ENCODE results near the gene ZNF385D. TPM values are rescaled to one million over a fixed set of nuclear protein-coding genes. Genes with fewer than 3 reads are reported as not detected.

Gene ZNF385D
- total RNA-seq, 4 donors from 2014 or later: 0.41 to 5.0 (median 1.6) TPM

GRCh38 chr3:21457084-21457483 is 293.9 kb downstream of the ZNF385D start:
- Histone ChIP-seq H3K9me3 (no peaks in the 10 kb centered on the region), H3K27ac (no peak overlapping the region), H3K27me3 (no peaks in the 10 kb centered on the region), H3K36me3 (no peaks in the 10 kb centered on the region), H3K4me3 (no peak overlapping the region), H3K4me1 (no peaks in the 10 kb centered on the region)
- no peak for DNase-seq
- in situ Hi-C loops (cut with MboI; ENCODE audit: low sequenced_read_pairs in 4 of 4): no loop called here
- intact Hi-C loops (cut with DNase I; ENCODE audit: low total_unique reads): no loop called here
- ATAC-seq: no peak
- TF ChIP-seq, protein P1, sequence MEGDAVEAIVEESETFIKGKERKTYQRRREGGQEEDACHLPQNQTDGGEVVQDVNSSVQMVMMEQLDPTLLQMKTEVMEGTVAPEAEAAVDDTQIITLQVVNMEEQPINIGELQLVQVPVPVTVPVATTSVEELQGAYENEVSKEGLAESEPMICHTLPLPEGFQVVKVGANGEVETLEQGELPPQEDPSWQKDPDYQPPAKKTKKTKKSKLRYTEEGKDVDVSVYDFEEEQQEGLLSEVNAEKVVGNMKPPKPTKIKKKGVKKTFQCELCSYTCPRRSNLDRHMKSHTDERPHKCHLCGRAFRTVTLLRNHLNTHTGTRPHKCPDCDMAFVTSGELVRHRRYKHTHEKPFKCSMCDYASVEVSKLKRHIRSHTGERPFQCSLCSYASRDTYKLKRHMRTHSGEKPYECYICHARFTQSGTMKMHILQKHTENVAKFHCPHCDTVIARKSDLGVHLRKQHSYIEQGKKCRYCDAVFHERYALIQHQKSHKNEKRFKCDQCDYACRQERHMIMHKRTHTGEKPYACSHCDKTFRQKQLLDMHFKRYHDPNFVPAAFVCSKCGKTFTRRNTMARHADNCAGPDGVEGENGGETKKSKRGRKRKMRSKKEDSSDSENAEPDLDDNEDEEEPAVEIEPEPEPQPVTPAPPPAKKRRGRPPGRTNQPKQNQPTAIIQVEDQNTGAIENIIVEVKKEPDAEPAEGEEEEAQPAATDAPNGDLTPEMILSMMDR (IDR thresholded peaks at IDR 0.05 in 4 of 5, conservative IDR thresholded peaks at IDR 0.05 in 1 of 5): no peak
- no peak for TF ChIP-seq POLR2A (IDR thresholded peaks at IDR 0.05)

- Histone ChIP-seq H3K9me3 (no peaks in the 10 kb centered on the region), H3K27ac (no peak overlapping the region), H3K36me3 (no peaks in the 10 kb centered on the region), H3K4me1 (peaks cover 3 to 7% of the 10 kb centered on the region in 2 donors), H3K27me3 (no peaks in the 10 kb centered on the region), H3K4me3 (no peak overlapping the region)
- in situ Hi-C loops (cut with MboI; ENCODE audit: low sequenced_read_pairs in 4 of 4) (no loop called here), intact Hi-C loops (cut with DNase I; ENCODE audit: low total_unique reads) (no loop called here)
- no peak for ATAC-seq
- TF ChIP-seq, protein P1 (IDR thresholded peaks at IDR 0.05 in 4 of 5, conservative IDR thresholded peaks at IDR 0.05 in 1 of 5): no peak
- no peak for TF ChIP-seq POLR2A (IDR thresholded peaks at IDR 0.05)
- DNase-seq: no peak
Observed at GRCh38 chr3:21449738-21450137, 301.3 kb downstream of the ZNF385D start.

DNA sequence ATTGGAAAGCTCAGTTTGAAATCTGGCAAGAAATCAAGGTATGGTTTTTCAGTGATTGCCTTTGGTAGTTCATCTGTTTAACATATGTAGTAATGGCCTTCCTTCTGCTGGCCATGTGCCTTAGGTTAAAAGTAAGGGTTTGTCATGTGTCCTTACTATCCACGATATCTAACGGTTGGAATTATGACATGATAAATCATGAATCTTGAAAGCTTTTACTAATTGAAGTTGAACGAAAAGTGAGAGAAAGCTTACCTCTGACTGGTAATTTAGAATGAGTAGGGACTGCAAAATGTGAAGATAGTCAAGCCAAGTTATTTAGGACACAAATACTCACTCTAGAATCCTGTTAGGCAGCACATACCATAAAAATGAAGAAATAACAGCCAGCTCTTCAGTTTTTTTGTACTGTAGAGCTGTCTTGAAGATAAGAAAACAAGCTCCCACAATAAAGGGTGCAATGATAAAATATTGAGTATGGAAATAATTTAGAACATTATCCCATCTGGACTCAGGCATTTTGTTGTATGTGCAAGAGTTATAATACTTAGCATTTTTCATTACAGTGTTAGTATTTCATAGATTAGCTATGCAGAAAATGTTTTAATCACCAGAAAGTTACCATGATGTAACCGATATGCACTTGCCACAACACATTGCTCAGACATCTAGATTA is 303.4 kb downstream of the ZNF385D start:
- H3K27me3 ChIP-seq: no peaks in the 10 kb centered on the region
- peaks cover 3 to 7% of the 10 kb centered on the region in 2 donors for H3K4me1 ChIP-seq
- peak overlapping the region in 2 of 4 donors; percentile 5 to 7 for H3K4me3 ChIP-seq
- no peak for ATAC-seq
- H3K36me3 ChIP-seq: no peaks in the 10 kb centered on the region
- TF ChIP-seq POLR2A (IDR thresholded peaks at IDR 0.05): no peak
- TF ChIP-seq, protein P1 (IDR thresholded peaks at IDR 0.05 in 4 of 5, conservative IDR thresholded peaks at IDR 0.05 in 1 of 5): no peak
- in situ Hi-C loops (cut with MboI; ENCODE audit: low sequenced_read_pairs in 4 of 4): no loop called here
- H3K9me3 ChIP-seq: no peaks in the 10 kb centered on the region
- intact Hi-C loops (cut with DNase I; ENCODE audit: low total_unique reads): no loop called here
- H3K27ac ChIP-seq: no peak overlapping the region
- DNase-seq: no peak

DNA sequence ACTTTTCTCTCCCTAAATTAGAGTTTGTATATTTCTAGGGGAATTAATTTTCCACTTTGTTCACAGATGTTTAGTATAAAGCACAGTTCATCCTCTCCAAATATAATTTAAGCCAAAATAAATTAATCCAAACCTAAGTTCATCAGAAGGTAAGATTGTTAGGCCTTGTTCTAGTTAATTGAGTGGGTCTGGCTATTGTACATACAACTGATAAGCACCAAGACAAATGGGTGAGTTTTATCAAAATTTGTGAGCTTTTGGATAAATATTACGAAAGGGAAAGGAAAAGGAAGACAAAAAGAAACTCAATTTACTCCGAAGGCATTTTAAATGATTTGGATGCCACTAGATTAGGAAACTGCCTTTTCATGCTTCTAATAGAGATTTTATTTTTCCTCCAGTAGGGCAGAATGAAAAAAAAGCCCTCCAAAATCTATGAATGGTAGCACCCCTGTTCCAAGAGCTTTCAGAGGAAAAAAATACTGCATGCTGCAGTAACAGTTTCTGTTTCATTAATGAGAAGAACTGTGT is 304.0 kb downstream of the ZNF385D start:
- no peak for TF ChIP-seq POLR2A (IDR thresholded peaks at IDR 0.05)
- TF ChIP-seq, protein P1 (IDR thresholded peaks at IDR 0.05 in 4 of 5, conservative IDR thresholded peaks at IDR 0.05 in 1 of 5): no peak
- H3K4me3 ChIP-seq: peak overlapping the region in 2 of 4 donors; percentile 5 to 7
- no peaks in the 10 kb centered on the region for H3K36me3 ChIP-seq
- ATAC-seq (no peak), DNase-seq (no peak)
- H3K27me3 ChIP-seq: no peaks in the 10 kb centered on the region
- H3K9me3 ChIP-seq: no peaks in the 10 kb centered on the region
- intact Hi-C loops (cut with DNase I; ENCODE audit: low total_unique reads): no loop called here
- in situ Hi-C loops (cut with MboI; ENCODE audit: low sequenced_read_pairs in 4 of 4): no loop called here
- H3K27ac ChIP-seq: no peak overlapping the region
- H3K4me1 ChIP-seq: peaks cover 3 to 11% of the 10 kb centered on the region in 2 donors

Data from gastrocnemius medialis (tissue), 4 donors.